ENCODE measurements around the gene KCNG2. TPM values are rescaled to one million over a fixed set of nuclear protein-coding genes. Genes with fewer than 3 reads are reported as not detected.
"Not testable (repeated sequence)": the region's sequence is repeated elsewhere in the genome, so short reads cannot be mapped to it uniquely, and the experiment has no call there.

The KCNG2 gene
- total RNA-seq, 2 experiments from 2014 or later, result not detected

GRCh38 chr18:79855147-79855933 lies 57.6 kb downstream of the KCNG2 start:
- no peak for DNase-seq
- POLR2A ChIA-PET, result no interaction called here
- peaks cover 2% of the 10 kb centered on the region for H3K4me1 Mint-ChIP-seq
- CTCF ChIA-PET, result no interaction called here
- no peaks in the 10 kb centered on the region for H3K9me3 Mint-ChIP-seq
- H3K4me3 Mint-ChIP-seq, result no peak overlapping the region
- no peak overlapping the region for H3K27ac Mint-ChIP-seq
- no peaks in the 10 kb centered on the region for H3K36me3 Mint-ChIP-seq (ENCODE audit: low read depth)
- H3K27me3 Mint-ChIP-seq, result peaks cover 2% of the 10 kb centered on the region

- Mint-ChIP-seq H3K27ac (no peak overlapping the region), H3K4me3 (no peak overlapping the region), H3K36me3 (ENCODE audit: low read depth) (no peaks in the 10 kb centered on the region), H3K27me3 (peaks cover 2% of the 10 kb centered on the region), H3K4me1 (peaks cover 2% of the 10 kb centered on the region), H3K9me3 (no peaks in the 10 kb centered on the region)
- no peak for DNase-seq
- CTCF ChIA-PET, result no interaction called here
- POLR2A ChIA-PET, result no interaction called here
Measured at GRCh38 chr18:79856119-79857007, 58.6 kb downstream of the KCNG2 start.

GRCh38 chr18:79857082-79857671 lies 59.4 kb downstream of the KCNG2 start:
- no peak for DNase-seq
- CTCF ChIA-PET, result no interaction called here
- no peak overlapping the region for H3K27ac Mint-ChIP-seq

GRCh38 chr18:79859314-79859713 lies 61.6 kb downstream of the KCNG2 start:
- no peak overlapping the region for H3K27ac Mint-ChIP-seq
- ChIA-PET POLR2A (no interaction called here), CTCF (interaction anchor here (0.9 kb wide), 1 partner anchor 19 kb away, joined by 4 read pairs; no protein-coding TSS in a partner anchor)
- peaks cover 2% of the 10 kb centered on the region for H3K4me1 Mint-ChIP-seq
- H3K4me3 Mint-ChIP-seq, result no peak overlapping the region
- H3K27me3 Mint-ChIP-seq, result peaks cover 8% of the 10 kb centered on the region
- no peak for DNase-seq
- H3K9me3 Mint-ChIP-seq, result peaks cover 3% of the 10 kb centered on the region
- H3K36me3 Mint-ChIP-seq (ENCODE audit: low read depth), result no peaks in the 10 kb centered on the region

More at GRCh38 chr18:79857082-79857671, 59.4 kb downstream of the KCNG2 start:
- Mint-ChIP-seq H3K9me3 (peaks cover 3% of the 10 kb centered on the region), H3K27me3 (peaks cover 8% of the 10 kb centered on the region), H3K36me3 (ENCODE audit: low read depth) (no peaks in the 10 kb centered on the region), H3K4me1 (peaks cover 2% of the 10 kb centered on the region), H3K4me3 (no peak overlapping the region)
- POLR2A ChIA-PET, result no interaction called here

- peaks cover 8% of the 10 kb centered on the region for H3K27me3 Mint-ChIP-seq
- no peaks in the 10 kb centered on the region for H3K36me3 Mint-ChIP-seq (ENCODE audit: low read depth)
- H3K27ac Mint-ChIP-seq, result no peak overlapping the region
- no peak for DNase-seq
- CTCF ChIA-PET, result no interaction called here
- POLR2A ChIA-PET, result no interaction called here
- H3K4me1 Mint-ChIP-seq, result peaks cover 2% of the 10 kb centered on the region
- peaks cover 3% of the 10 kb centered on the region for H3K9me3 Mint-ChIP-seq
- no peak overlapping the region for H3K4me3 Mint-ChIP-seq
Measured at GRCh38 chr18:79861687-79862086, 63.9 kb downstream of the KCNG2 start.

GRCh38 chr18:79862562-79862961 lies 64.8 kb downstream of the KCNG2 start:
- Mint-ChIP-seq H3K4me1 (no peaks in the 10 kb centered on the region), H3K4me3 (no peak overlapping the region), H3K36me3 (ENCODE audit: low read depth) (no peaks in the 10 kb centered on the region), H3K27me3 (peaks cover 8% of the 10 kb centered on the region), H3K9me3 (peaks cover 3% of the 10 kb centered on the region), H3K27ac (no peak overlapping the region)
- DNase-seq, result no peak
- POLR2A ChIA-PET, result no interaction called here
- CTCF ChIA-PET, result no interaction called here

- CTCF ChIA-PET, result no interaction called here
- Mint-ChIP-seq H3K4me3 (no peak overlapping the region), H3K4me1 (no peaks in the 10 kb centered on the region), H3K27me3 (peaks cover 8% of the 10 kb centered on the region), H3K36me3 (ENCODE audit: low read depth) (no peaks in the 10 kb centered on the region), H3K27ac (no peak overlapping the region), H3K9me3 (peaks cover 3% of the 10 kb centered on the region)
- POLR2A ChIA-PET, result no interaction called here
- DNase-seq, result no peak
Measured at GRCh38 chr18:79863161-79864005, 65.6 kb downstream of the KCNG2 start.

- CTCF ChIA-PET, result no interaction called here
- Mint-ChIP-seq H3K4me3 (no peak overlapping the region), H3K36me3 (ENCODE audit: low read depth) (no peaks in the 10 kb centered on the region), H3K27me3 (peaks cover 8% of the 10 kb centered on the region), H3K4me1 (no peaks in the 10 kb centered on the region), H3K9me3 (peaks cover 3% of the 10 kb centered on the region), H3K27ac (no peak overlapping the region)
- POLR2A ChIA-PET, result no interaction called here
- DNase-seq, result no peak
Measured at GRCh38 chr18:79864006-79864725, 66.4 kb downstream of the KCNG2 start.

- DNase-seq; H3K4me3 Mint-ChIP-seq; CTCF ChIA-PET; H3K9me3 Mint-ChIP-seq; H3K27me3 Mint-ChIP-seq; POLR2A ChIA-PET; H3K27ac Mint-ChIP-seq; H3K36me3 Mint-ChIP-seq (ENCODE audit: low read depth); H3K4me1 Mint-ChIP-seq: not testable (repeated sequence)
Measured at GRCh38 chr18:79864955-79865354, 67.2 kb downstream of the KCNG2 start.

GRCh38 chr18:79865951-79866350 lies 68.2 kb downstream of the KCNG2 start:
- DNase-seq; POLR2A ChIA-PET; H3K27ac Mint-ChIP-seq; H3K27me3 Mint-ChIP-seq; H3K4me3 Mint-ChIP-seq; H3K36me3 Mint-ChIP-seq (ENCODE audit: low read depth); CTCF ChIA-PET; H3K4me1 Mint-ChIP-seq; H3K9me3 Mint-ChIP-seq: not testable (repeated sequence)

GRCh38 chr18:79866889-79867574 lies 69.3 kb downstream of the KCNG2 start:
- POLR2A ChIA-PET, result no interaction called here
- no peak overlapping the region for H3K4me3 Mint-ChIP-seq
- CTCF ChIA-PET, result interaction anchor here (0.6 kb wide), 1 partner anchor 259 kb away, joined by 4 read pairs; no protein-coding TSS in a partner anchor
- H3K4me1 Mint-ChIP-seq, result no peaks in the 10 kb centered on the region
- H3K27ac Mint-ChIP-seq, result no peak overlapping the region
- no peaks in the 10 kb centered on the region for H3K9me3 Mint-ChIP-seq
- no peak for DNase-seq
- H3K27me3 Mint-ChIP-seq, result peaks cover 1% of the 10 kb centered on the region
- no peaks in the 10 kb centered on the region for H3K36me3 Mint-ChIP-seq (ENCODE audit: low read depth)

- DNase-seq, result no peak
- Mint-ChIP-seq H3K27ac (no peak overlapping the region), H3K36me3 (ENCODE audit: low read depth) (no peaks in the 10 kb centered on the region), H3K9me3 (no peaks in the 10 kb centered on the region), H3K4me1 (no peaks in the 10 kb centered on the region), H3K4me3 (no peak overlapping the region), H3K27me3 (no peaks in the 10 kb centered on the region)
- ChIA-PET CTCF (interaction anchor here (0.6 kb wide), 1 partner anchor 258 kb away, joined by 4 read pairs; no protein-coding TSS in a partner anchor), POLR2A (no interaction called here)
Measured at GRCh38 chr18:79867666-79868065, 69.9 kb downstream of the KCNG2 start.
